SK-N-SH (cell line): ENCODE results near the gene DNAJC1. TPM values are rescaled to one million over a fixed set of nuclear protein-coding genes. Genes with fewer than 3 reads are reported as not detected.

Experiments
- CTCF ChIA-PET: fragments of 300-600, 350-600 bp; formaldehyde crosslinking; extraction: SDS; loops from one replicate; lab custom pipeline; 2021; lab: Yijun Ruan, JAX
- POLR2A ChIA-PET: fragments of 350-600 bp; sonication (Branson Sonifier 250); formaldehyde crosslinking; extraction: SDS; loops from one replicate; lab custom pipeline; 2020; ENCODE audit warnings: antibody characterized with exemption, inconsistent platforms; lab: Yijun Ruan, JAX
- DNase-seq: peaks from one replicate; pipeline ENCODE4 v3.0.0; 2012
- H2AFZ ChIP-seq: fragments of 200-600 bp; sonication (generic); 2 replicates; pipeline ENCODE4 v1.8.1; 2016; ENCODE audit warnings: antibody characterized with exemption, mild to moderate bottlenecking, low read depth
- H3F3A ChIP-seq: fragments of 200-600 bp; sonication (generic); replicated peaks from 2 replicates; pipeline ENCODE3; 2016; ENCODE audit warnings: antibody characterized with exemption, mild to moderate bottlenecking; ENCODE audit not compliant: insufficient read depth
- H3K27ac ChIP-seq, 2 experiments: fragments of 200-500 bp in 1 of 2; fragments of 200-600 bp in 1 of 2; sonication (Bioruptor generic) in 1 of 2; sonication (generic), shearing (Covaris generic) in 1 of 2; 2 replicates each; pipeline versions ENCODE4 v1.5.1 to v1.6.1; 2014 to 2016; ENCODE audit warnings: low read depth in 2 of 2, inconsistent platforms in 1 of 2, low read length in 1 of 2, mild to moderate bottlenecking in 1 of 2, mixed read lengths in 1 of 2
- H3K27me3 ChIP-seq: fragments of 200-600 bp; sonication (generic), shearing (Covaris generic); 2 replicates; pipeline ENCODE4 v1.6.1; 2016; ENCODE audit warnings: mixed run types; ENCODE audit not compliant: insufficient read depth
- H3K36me3 ChIP-seq, 2 experiments: fragments of 200-500 bp in 1 of 2; fragments of 200-600 bp in 1 of 2; sonication (Bioruptor generic) in 1 of 2; sonication (generic) in 1 of 2; replicated peaks in 1 of 2; 2 replicates each; pipeline versions ENCODE3 to v1.5.1; 2014 to 2016; ENCODE audit warnings: low read length in 1 of 2, mild to moderate bottlenecking in 1 of 2; ENCODE audit not compliant: insufficient read depth in 2 of 2, control insufficient read depth in 1 of 2
- H3K4me1 ChIP-seq, 2 experiments: fragments of 200-500 bp in 1 of 2; fragments of 200-600 bp in 1 of 2; sonication (Bioruptor generic) in 1 of 2; sonication (generic), shearing (Covaris generic) in 1 of 2; 2 replicates each; pipeline versions ENCODE4 v1.5.1 to v1.6.1; 2014 to 2016; ENCODE audit warnings: low read depth in 1 of 2, low read length in 1 of 2, mixed run types in 1 of 2; ENCODE audit not compliant: insufficient read depth in 2 of 2, control insufficient read depth in 1 of 2
- H3K4me2 ChIP-seq: fragments of 200-600 bp; sonication (generic), shearing (Covaris generic); 2 replicates; pipeline ENCODE4 v1.6.1; 2017; ENCODE audit warnings: mixed run types
- H3K4me3 ChIP-seq, 2 experiments: fragments of 200-500 bp in 1 of 2; fragments of 200-600 bp in 1 of 2; sonication (Bioruptor generic) in 1 of 2; sonication (generic), shearing (Covaris generic) in 1 of 2; 2 replicates each; pipeline versions ENCODE4 v1.5.1 to v1.8.1; 2014 to 2016; ENCODE audit warnings: low read depth in 2 of 2, inconsistent platforms in 1 of 2, low read length in 1 of 2, mild to moderate bottlenecking in 1 of 2, mixed read lengths in 1 of 2, moderate library complexity in 1 of 2
- H3K79me2 ChIP-seq: fragments of 200-600 bp; sonication (generic); 2 replicates; pipeline ENCODE4 v1.8.1; 2017; ENCODE audit warnings: mild to moderate bottlenecking; ENCODE audit not compliant: insufficient read depth
- H3K9ac ChIP-seq: fragments of 200-600 bp; sonication (generic); 2 replicates; pipeline ENCODE4 v1.6.1; 2017; ENCODE audit warnings: mixed run types
- H3K9me2 ChIP-seq: fragments of 200-600 bp; sonication (generic); 2 replicates; pipeline ENCODE4 v1.6.1; 2017; ENCODE audit warnings: mixed run types
- H3K9me3 ChIP-seq: fragments of 200-600 bp; sonication (generic); 2 replicates; pipeline ENCODE4 v1.6.1; 2017; ENCODE audit warnings: mixed run types, mild to moderate bottlenecking, moderate library complexity
- H4K20me1 ChIP-seq: fragments of 200-600 bp; sonication (generic); 2 replicates; pipeline ENCODE4 v1.6.1; 2017; ENCODE audit warnings: mild to moderate bottlenecking, mixed run types; ENCODE audit not compliant: insufficient read depth
- ELF1 ChIP-seq: IDR thresholded peaks from 2 replicates; pipeline ENCODE4 v1.4.0; 2012
- EP300 ChIP-seq, 2 experiments: IDR thresholded peaks; 2 replicates each; pipeline versions ENCODE4 v1.4.0 to v1.6.1; 2012; ENCODE audit warnings: borderline replicate concordance in 1 of 2, low read depth in 1 of 2, low read length in 1 of 2
- FOSL2 ChIP-seq: IDR thresholded peaks from 2 replicates; pipeline ENCODE4 v1.4.0; 2012; ENCODE audit warnings: low read depth, mild to moderate bottlenecking, moderate library complexity, borderline replicate concordance
- FOXM1 ChIP-seq: IDR thresholded peaks from 2 replicates; pipeline ENCODE4 v1.4.0; 2012; ENCODE audit warnings: low read depth, mild to moderate bottlenecking
- GABPA ChIP-seq: IDR thresholded peaks from 2 replicates; pipeline ENCODE4 v1.4.0; 2012; ENCODE audit warnings: low read depth, mild to moderate bottlenecking
- GATA2 ChIP-seq: sonication (generic); formaldehyde crosslinking; IDR thresholded peaks from 2 replicates; pipeline ENCODE4 v1.5.0; 2020; ENCODE audit warnings: mild to moderate bottlenecking, missing genetic modification reagents
- JUND ChIP-seq: IDR thresholded peaks from 2 replicates; pipeline ENCODE4 v1.4.0; 2012
- MEF2A ChIP-seq: IDR thresholded peaks from 2 replicates; pipeline ENCODE4 v1.4.0; 2012; ENCODE audit warnings: low read depth, borderline replicate concordance
- NFIC ChIP-seq: IDR thresholded peaks from 2 replicates; pipeline ENCODE4 v1.4.0; 2012; ENCODE audit warnings: borderline replicate concordance
- POLR2AphosphoS5 ChIP-seq: IDR thresholded peaks from 2 replicates; pipeline ENCODE4 v1.6.1; 2012; ENCODE audit warnings: low read depth, low read length
- RAD21 ChIP-seq: IDR thresholded peaks from 2 replicates; pipeline ENCODE4 v1.6.1; 2012; ENCODE audit warnings: mild to moderate bottlenecking, low read length
- SIN3A ChIP-seq: IDR thresholded peaks from 2 replicates; pipeline ENCODE4 v1.6.1; 2012; ENCODE audit warnings: low read depth, mild to moderate bottlenecking, low read length, moderate library complexity, borderline replicate concordance
- TEAD4 ChIP-seq: IDR thresholded peaks from 2 replicates; pipeline ENCODE4 v1.4.0; 2012; ENCODE audit warnings: mild to moderate bottlenecking, borderline replicate concordance; ENCODE audit not compliant: insufficient read depth
- polyA plus RNA-seq, 3 experiments: library from polyadenylated mRNA; depleted of rRNA; stranded (reverse); fragments of >200 nt; gene quantifications; 2 replicates each; pipeline ENCODE4 v1.2.3, GENCODE V29; 2012
- TF ChIP-seq, protein P1 (sequence below): fragments of 150-350 bp; IDR thresholded peaks from 2 replicates; pipeline ENCODE4 v1.6.1; 2017; ENCODE audit warnings: antibody characterized with exemption, low read length, low read depth, borderline replicate concordance
- TF ChIP-seq, protein P2 (sequence below): fragments of 200-600 bp; sonication (generic); IDR thresholded peaks from 2 replicates; pipeline ENCODE4 v1.6.1; 2017; ENCODE audit warnings: antibody characterized with exemption, mild to moderate bottlenecking, moderate library complexity
- TF ChIP-seq, protein P3 (sequence below): IDR thresholded peaks from 2 replicates; pipeline ENCODE4 v1.4.0; 2012; ENCODE audit warnings: low read depth, borderline replicate concordance
- TF ChIP-seq, protein P4 (sequence below): IDR thresholded peaks from 2 replicates; pipeline ENCODE4 v1.4.0; 2012; ENCODE audit warnings: low read depth, borderline replicate concordance
- TF ChIP-seq, protein P5 (sequence below): fragments of 150-350 bp; IDR thresholded peaks from 2 replicates; pipeline ENCODE4 v1.6.1; 2016; ENCODE audit warnings: mild to moderate bottlenecking, low read depth, low read length

Gene DNAJC1
- polyA plus RNA-seq, 1 of the 3 experiments (the other 2 are of a cell fraction), result 9.3 TPM

DNA sequence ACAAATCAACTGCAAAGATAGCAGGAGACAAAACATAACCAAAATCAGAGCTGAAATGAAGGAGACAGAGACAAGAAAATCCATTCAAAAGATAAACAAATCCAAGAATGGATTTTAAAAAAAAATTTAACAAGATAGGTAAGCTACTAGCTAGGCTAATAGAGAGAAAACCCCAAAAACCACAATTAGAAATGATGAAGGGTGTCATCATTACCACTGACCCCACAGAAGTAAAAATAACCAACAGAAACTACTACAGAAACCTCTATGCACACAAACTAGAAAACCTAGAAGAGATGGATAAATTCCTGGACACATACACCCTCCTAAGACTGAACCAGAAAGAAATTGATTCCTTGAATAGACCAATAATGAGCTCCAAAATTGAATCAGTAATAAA lies 117.6 kb downstream of the DNAJC1 start:
- POLR2A ChIA-PET, result no interaction called here
- H3K27ac ChIP-seq, result no peak overlapping the region

More for the DNA sequence above, 117.6 kb downstream of the DNAJC1 start:
- Histone ChIP-seq H3K4me2 (no peak overlapping the region), H3K36me3 (peaks cover 0 to 6% of the 10 kb centered on the region in 2 experiments), H4K20me1 (no peaks in the 10 kb centered on the region), H2AFZ (no peak overlapping the region), H3K9me2 (no peaks in the 10 kb centered on the region), H3K9ac (no peak overlapping the region), H3F3A (no peaks in the 10 kb centered on the region), H3K79me2 (no peaks in the 10 kb centered on the region), H3K4me3 (no peak overlapping the region), H3K4me1 (no peaks in the 10 kb centered on the region), H3K9me3 (no peaks in the 10 kb centered on the region), H3K27me3 (no peaks in the 10 kb centered on the region)
- CTCF ChIA-PET, result no interaction called here
- TF ChIP-seq TEAD4 (no peak), FOXM1 (no peak), JUND (no peak), NFIC (no peak), GABPA (no peak), RAD21 (no peak), SIN3A (no peak), MEF2A (no peak), GATA2 (CRISPR knock-in tag) (no peak), EP300 (IDR thresholded peaks at IDR 0.05; ENCODE audit: borderline replicate concordance in 1 of 2, low read depth in 1 of 2, low read length in 1 of 2) (no peak), ELF1 (no peak), POLR2AphosphoS5 (no peak), FOSL2 (no peak)
- TF ChIP-seq, protein P1, sequence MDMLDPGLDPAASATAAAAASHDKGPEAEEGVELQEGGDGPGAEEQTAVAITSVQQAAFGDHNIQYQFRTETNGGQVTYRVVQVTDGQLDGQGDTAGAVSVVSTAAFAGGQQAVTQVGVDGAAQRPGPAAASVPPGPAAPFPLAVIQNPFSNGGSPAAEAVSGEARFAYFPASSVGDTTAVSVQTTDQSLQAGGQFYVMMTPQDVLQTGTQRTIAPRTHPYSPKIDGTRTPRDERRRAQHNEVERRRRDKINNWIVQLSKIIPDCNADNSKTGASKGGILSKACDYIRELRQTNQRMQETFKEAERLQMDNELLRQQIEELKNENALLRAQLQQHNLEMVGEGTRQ, result no peak
- TF ChIP-seq, protein P2, sequence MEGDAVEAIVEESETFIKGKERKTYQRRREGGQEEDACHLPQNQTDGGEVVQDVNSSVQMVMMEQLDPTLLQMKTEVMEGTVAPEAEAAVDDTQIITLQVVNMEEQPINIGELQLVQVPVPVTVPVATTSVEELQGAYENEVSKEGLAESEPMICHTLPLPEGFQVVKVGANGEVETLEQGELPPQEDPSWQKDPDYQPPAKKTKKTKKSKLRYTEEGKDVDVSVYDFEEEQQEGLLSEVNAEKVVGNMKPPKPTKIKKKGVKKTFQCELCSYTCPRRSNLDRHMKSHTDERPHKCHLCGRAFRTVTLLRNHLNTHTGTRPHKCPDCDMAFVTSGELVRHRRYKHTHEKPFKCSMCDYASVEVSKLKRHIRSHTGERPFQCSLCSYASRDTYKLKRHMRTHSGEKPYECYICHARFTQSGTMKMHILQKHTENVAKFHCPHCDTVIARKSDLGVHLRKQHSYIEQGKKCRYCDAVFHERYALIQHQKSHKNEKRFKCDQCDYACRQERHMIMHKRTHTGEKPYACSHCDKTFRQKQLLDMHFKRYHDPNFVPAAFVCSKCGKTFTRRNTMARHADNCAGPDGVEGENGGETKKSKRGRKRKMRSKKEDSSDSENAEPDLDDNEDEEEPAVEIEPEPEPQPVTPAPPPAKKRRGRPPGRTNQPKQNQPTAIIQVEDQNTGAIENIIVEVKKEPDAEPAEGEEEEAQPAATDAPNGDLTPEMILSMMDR, result no peak
- TF ChIP-seq, protein P3, sequence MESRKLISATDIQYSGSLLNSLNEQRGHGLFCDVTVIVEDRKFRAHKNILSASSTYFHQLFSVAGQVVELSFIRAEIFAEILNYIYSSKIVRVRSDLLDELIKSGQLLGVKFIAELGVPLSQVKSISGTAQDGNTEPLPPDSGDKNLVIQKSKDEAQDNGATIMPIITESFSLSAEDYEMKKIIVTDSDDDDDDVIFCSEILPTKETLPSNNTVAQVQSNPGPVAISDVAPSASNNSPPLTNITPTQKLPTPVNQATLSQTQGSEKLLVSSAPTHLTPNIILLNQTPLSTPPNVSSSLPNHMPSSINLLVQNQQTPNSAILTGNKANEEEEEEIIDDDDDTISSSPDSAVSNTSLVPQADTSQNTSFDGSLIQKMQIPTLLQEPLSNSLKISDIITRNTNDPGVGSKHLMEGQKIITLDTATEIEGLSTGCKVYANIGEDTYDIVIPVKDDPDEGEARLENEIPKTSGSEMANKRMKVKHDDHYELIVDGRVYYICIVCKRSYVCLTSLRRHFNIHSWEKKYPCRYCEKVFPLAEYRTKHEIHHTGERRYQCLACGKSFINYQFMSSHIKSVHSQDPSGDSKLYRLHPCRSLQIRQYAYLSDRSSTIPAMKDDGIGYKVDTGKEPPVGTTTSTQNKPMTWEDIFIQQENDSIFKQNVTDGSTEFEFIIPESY, result no peak
- TF ChIP-seq, protein P4, sequence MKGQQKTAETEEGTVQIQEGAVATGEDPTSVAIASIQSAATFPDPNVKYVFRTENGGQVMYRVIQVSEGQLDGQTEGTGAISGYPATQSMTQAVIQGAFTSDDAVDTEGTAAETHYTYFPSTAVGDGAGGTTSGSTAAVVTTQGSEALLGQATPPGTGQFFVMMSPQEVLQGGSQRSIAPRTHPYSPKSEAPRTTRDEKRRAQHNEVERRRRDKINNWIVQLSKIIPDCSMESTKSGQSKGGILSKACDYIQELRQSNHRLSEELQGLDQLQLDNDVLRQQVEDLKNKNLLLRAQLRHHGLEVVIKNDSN, result no peak
- TF ChIP-seq, protein P5, sequence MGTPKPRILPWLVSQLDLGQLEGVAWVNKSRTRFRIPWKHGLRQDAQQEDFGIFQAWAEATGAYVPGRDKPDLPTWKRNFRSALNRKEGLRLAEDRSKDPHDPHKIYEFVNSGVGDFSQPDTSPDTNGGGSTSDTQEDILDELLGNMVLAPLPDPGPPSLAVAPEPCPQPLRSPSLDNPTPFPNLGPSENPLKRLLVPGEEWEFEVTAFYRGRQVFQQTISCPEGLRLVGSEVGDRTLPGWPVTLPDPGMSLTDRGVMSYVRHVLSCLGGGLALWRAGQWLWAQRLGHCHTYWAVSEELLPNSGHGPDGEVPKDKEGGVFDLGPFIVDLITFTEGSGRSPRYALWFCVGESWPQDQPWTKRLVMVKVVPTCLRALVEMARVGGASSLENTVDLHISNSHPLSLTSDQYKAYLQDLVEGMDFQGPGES, result no peak
- DNase-seq, result no peak
